Activated CD4-positive, alpha-beta T cell treated with anti-CD3 and anti-CD28 coated beads, Interleukin-2, Interleukin-6, amounts not matched to agents 100 ng/mL and 50 ng/mL, durations not matched to agents 16 hours and 8 hours (primary cell): Measurements from ENCODE around the gene ZNF277.

Experiments used
- DNase-seq: peaks from one replicate; pipeline ENCODE4 v3.0.0-alpha.2; 2020

The ZNF277 gene

GRCh38 chr7:112358513-112358912 lies 152.0 kb downstream of the ZNF277 start:
- no peak for DNase-seq

DNA sequence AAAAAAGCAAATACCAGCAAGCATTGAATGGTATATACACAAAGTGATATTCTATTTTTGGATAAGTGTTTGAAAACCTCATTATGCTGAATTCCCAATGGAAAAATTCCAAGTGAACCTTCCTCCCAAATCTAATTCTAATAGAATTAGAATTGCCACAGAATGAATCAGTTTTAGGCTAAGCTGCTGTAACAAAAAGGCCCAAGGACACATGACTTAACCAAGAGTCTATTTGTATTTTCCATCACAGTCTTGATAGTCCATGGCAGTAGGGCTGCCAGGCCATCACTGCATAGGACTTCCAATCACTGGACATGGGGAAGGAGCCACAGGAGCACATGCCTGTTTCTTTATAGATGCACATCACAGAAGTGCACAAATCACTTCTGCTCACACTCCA lies 152.6 kb downstream of the ZNF277 start:
- DNase-seq, result no peak

- DNase-seq, result no peak
These were observed 154.2 kb downstream of the ZNF277 start for GRCh38 chr7:112360681-112361080.

DNA sequence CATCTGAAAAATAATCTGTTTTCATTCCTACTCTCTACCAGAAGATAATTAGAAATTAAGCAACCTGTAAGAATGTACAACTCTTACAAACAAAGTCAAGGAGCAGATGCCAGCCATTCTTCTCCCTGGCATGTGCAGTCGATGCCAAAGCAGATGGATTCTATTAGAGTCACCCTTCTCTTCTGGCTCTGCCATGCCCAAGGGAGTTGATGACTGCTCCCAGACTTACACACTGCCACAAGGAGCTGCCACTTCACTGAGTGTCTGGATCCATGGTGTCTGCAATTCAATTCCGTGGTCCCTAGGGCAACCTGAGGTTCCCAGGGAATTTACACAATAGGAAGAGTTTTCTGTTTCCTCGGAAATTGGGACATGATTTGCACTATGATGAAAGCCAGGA lies 154.7 kb downstream of the ZNF277 start:
- DNase-seq, result no peak

- no peak for DNase-seq
These were observed 155.7 kb downstream of the ZNF277 start for GRCh38 chr7:112362053-112362650.

DNA sequence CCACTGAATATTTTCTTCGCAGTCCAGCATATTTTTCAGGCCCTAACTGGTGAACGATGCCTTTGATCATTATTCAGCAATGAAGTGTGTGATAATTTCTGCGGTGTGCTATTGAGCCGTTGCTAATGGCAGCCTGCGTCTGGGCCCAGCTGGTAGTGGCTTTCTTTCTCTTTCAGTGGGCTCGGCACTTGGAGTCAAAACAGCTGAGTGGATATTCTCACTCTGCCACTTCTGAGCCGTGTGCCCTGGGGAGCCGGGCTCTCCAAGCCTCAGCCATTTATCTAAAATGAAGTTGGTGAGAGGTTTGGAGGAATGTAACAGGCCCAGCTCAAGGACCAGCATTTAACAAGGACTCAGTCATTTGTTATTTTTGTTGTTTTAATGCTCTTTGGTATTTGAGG lies 156.2 kb downstream of the ZNF277 start:
- DNase-seq, result no peak

DNA sequence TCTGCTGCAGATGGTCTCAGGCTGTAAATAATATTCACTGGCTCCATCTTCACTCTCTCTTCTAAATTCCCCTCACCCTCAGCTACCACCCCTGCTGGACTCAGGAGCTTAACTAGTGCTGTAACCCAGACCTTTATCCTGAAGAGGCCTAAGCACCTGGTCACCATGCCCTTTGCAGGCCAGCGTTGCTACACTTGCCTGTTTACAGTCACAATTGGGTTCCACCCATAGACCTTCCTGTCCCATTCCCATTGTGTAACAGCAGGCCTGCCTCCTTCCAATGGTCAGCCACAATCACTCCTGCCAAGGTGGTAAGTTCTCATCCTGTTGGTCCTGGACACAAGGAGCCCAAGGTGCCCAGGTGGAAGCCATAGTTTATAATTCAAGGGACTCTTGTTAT lies 157.9 kb downstream of the ZNF277 start:
- no peak for DNase-seq

DNA sequence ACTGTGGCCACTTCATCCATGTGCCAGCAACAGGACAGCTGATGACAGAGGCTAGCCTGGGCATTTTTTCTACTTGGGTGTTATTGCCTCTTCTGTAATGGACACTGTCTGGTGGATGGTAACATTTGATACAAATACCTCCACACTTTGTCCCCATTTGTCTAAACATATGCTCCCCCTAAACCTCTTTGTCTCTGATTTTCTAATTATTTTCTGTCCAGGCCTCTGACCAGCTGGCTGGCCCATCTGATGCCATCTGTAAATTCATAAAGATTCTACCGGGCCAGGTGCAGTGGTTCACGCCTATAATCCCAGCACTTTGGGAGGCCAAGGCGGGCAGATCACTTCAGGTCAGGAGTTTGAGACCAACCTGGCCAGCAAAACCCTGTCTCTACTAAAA lies 159.1 kb downstream of the ZNF277 start:
- no peak for DNase-seq

GRCh38 chr7:112366886-112367285 lies 160.4 kb downstream of the ZNF277 start:
- DNase-seq, result no peak

GRCh38 chr7:112370436-112370835 lies 163.9 kb downstream of the ZNF277 start:
- DNase-seq, result no peak

- DNase-seq, result no peak
These were observed 165.2 kb downstream of the ZNF277 start for GRCh38 chr7:112371701-112372100.

DNA sequence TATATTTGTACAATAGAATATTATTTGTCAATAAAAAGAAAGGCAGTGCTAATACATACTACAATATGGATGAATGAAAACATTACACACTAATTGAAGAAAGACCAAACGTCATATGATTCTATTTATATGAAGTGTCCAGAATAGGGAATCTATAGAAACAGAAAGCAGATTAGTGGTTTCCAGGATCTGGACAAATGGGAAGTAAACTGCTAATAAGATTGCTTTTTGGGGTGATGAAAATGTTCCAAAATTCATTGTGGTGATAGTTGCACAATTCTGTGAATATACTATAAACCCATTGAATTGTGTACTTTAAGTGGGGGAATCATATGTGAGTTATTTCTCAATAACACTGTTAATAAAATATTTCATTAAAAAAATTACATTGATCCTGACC lies 165.6 kb downstream of the ZNF277 start:
- no peak for DNase-seq

GRCh38 chr7:112377593-112377992 lies 171.1 kb downstream of the ZNF277 start:
- no peak for DNase-seq

GRCh38 chr7:112381311-112382091 lies 175.0 kb downstream of the ZNF277 start:
- no peak for DNase-seq

- peak; percentile 4 for DNase-seq
These were observed 177.3 kb downstream of the ZNF277 start for GRCh38 chr7:112383671-112384417.

- DNase-seq, result no peak
These were observed 179.0 kb downstream of the ZNF277 start for GRCh38 chr7:112385516-112385915.

DNA sequence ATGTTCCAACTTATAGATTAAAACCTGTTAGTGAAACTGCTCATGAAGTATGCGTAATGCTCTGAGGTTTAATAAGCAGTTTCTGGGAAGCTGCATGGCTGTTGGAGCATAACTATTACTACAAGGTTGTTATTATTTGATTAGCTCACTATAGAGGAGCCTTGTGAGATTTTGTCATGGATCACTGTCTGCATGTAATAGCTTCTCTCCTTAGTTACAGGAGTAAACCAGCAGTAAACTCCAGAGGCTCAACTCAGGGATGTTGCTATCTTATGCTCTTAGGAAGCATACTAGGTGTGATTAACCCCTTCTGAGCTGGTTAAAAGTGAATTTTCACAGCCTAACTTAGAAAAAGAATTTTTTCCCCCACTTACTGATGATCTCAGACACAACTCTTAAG lies 180.1 kb downstream of the ZNF277 start:
- no peak for DNase-seq

DNA sequence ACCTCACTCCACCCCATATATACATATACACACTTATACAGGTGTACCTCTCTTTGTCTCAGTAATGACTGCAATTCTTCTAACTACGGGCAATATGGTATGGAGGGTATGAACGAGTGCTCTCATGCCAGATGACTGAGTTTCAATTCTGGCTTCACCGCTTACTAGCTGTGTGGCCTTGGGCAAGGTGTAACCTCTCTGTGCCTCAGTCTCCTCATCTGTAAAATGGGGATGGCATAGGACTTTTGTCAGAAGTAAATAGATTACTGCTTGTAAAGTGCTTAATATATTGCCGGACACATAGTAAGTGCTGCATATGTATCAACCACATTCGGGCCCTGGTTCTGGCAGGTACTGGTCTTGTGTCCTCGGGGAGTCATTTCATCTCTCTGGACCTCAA lies 183.7 kb downstream of the ZNF277 start:
- DNase-seq, result no peak

DNA sequence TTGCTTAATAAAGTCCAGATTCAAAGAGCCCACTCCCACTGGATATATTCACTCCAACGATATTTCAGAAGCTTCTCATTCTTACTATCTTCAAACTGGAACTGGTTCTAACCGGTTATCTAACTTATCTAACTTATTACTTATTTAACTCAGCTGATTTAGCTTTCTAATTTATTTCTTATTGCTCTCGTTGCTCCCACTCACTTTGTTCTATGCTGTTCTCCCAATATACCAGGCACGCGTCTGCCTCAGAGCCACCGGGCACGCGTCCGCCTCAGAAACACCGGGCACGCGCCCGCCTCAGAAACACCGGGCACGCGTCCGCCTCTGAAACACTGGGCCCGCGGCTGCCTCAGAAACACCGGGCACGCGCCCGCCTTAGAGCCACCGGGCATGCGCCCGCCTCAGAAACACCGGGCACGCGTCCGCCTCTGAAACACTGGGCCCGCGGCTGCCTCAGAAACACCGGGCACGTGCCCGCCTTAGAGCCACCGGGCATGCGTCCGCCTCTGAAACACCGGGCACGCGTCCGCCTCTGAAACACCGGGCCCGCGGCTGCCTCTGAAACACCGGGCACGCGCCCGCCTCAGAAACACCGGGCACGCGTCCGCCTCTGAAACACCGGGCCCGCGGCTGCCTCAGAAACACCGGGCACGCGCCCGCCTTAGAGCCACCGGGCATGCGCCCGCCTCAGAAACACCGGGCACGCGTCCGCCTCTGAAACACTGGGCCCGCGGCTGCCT lies 184.8 kb downstream of the ZNF277 start:
- peak; percentile 42 for DNase-seq

DNA sequence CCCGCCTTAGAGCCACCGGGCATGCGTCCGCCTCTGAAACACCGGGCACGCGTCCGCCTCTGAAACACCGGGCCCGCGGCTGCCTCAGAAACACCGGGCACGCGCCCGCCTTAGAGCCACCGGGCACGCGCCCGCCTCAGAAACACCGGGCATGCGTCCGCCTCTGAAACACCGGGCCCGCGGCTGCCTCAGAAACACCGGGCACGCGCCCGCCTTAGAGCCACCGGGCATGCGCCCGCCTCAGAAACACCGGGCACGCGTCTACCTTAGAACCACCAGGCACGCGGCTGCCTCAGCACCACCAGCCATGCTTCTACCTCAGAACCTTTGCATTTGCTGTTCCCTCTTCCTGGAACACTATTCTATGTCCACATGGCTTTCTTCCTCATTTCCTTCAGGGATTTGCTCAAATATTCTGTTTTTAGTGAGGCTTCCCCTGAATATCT lies 185.4 kb downstream of the ZNF277 start:
- peak; percentile 65 for DNase-seq
